GM21717 (cell line): ENCODE results near the gene MMP24.
A peak's percentile ranks its signal among the peaks of the same experiment; 100 is the strongest.

Experiments
- ATAC-seq: cut with Tn5 transposase; IDR thresholded peaks from one replicate; pipeline ENCODE4 v1.9.1; 2021; ENCODE audit warnings: mild to moderate bottlenecking, moderate library complexity; ENCODE audit not compliant: unreplicated experiment

Gene MMP24

DNA sequence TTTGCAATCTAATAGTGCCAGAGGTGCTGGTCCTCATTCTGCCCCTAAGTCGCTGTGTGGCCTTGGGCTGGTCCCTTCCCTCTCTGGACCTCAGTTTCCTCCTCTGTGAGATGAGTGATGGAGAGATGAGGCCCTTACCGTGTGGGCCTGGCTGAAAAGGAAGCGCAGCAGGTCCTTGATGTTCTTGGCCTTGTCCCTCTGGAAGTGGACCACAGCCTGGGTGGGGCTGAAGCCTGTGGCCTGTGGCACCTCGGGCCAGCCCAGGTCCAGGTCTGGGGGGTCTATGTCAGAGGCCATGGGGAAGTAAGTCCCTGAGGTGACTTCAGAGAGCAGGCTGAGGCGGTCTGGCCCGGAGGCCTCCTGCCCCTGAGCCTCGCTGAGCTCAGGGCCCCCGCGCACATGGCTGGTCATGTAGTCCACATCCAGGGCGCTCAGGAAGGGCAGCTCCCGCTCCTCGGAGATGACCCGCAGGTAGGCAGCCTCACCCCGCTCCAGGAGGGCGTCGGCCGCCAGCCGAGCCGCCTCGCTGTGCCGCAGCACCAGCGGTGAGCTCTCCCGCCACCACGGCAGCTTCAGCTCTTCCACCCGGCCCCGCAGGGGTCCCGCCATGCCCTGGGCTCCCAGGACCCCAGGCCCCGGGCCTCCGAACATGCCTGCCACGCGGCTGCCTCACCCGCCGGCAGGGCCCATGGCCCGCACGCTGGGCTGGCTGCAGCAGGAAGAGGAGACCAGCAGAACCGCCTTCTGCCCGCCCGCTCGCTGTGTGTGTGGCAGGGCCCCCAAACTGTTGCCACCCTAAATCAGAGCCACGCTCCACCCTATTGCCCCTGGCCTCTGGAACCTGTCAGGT, 65.4 kb downstream of the MMP24 start, which contains the start of gene FAM83C:
FAM83C (minus strand) TSS at position 772 of the 850 bp plus-strand sequence; CDS start at position 651, 121 bp downstream.
- ATAC-seq = no peak

DNA sequence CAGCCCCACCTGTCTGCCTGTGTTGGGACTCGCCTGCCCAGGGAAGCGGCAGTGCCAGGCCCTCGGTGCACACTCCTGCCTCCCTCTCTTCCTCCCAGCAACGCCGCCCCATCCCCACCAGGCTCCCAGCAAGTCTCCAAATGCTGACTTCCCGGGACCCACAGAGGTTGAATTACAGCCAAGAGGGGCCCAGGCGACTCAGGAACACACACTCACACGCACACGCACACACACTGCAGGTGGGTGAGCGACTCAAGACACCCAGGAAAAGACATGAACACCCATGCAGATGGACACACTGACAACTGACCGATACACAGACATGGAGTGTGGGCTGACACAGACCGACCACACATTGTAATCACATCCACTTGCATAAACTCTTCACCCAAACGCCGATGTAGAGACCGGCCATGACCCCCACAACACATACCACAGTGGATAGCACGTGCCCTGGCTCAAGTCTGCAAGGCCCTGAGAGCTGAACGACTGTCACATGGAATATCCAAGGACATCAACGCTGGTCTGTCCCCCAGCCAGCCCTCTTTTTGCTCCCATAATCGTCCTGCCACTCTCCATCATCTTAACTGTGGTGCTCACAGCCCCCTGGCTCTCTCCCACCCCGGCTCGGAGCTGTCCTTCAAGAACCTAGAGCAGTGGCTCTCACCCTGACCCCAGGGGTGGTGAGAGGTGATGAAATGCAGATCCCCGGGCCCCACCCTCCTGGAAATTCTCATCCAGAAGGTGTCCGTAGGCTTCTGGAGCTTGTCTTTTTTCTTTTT, 66.2 kb downstream of the MMP24 start:
- no peak for ATAC-seq

- no peak for ATAC-seq
These were observed 67.1 kb downstream of the MMP24 start for GRCh38 chr20:35293303-35294292.

DNA sequence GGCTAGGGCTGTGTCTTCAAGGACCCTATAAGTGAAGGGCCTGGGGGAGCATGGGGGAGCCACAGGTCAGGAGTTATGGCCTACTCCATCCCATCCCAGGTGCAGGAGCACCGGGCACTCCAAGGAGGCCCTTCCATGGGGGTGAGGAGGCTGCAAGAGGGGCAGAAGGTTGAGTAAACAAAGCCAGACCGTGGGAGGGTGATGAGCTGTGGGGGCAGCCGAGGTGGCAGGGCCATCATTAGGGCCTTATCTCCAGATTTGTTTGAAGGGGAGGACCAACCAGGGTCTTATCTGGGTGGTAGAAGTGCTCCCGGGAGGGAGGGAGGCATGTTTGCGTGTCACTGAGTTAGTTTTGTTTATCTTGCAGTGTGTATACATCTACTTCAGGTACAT, 67.8 kb downstream of the MMP24 start:
- ATAC-seq = no peak

DNA sequence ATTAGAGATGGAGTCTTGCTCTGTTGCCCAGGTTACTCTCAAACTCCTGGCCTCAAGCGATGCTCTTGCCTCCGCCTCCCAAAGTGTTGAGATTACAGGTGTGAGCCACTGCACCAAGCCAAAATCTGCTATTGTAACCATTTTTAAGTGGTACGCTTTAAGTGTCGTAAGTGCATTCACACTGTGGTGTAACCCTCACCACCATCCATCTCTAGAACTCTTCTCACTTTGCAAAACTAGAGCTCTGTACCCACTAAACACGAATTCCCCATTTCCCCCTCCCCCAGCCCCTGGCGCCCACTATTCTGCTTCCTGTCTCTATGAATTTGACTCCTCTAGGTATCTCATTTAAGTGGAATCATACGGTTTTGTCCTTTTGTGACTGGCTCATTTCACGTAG, 68.6 kb downstream of the MMP24 start:
- no peak for ATAC-seq

DNA sequence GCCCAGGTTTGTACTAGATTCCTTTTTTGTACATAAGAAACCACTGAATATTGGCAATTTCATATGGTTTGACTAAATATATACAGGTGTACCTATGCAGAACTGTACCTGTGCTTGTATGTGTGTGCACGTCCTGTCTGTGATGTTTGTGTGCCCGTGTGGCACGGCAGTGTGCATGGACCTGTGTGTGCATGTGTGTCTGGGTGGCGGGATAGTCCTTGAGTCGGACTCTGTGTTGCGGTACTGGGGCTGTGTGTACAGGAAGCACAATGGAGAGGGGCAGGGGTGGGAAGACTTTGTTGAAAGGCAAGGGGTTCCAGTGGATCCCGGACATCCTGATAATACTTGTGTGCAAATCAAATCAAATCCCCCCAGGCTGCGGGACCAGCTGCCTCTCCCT, 69.2 kb downstream of the MMP24 start:
- ATAC-seq = no peak

- ATAC-seq = no peak
These were observed 69.6 kb downstream of the MMP24 start for GRCh38 chr20:35296101-35296554.

- ATAC-seq = no peak
These were observed 70.7 kb downstream of the MMP24 start for GRCh38 chr20:35297155-35297554.

GRCh38 chr20:35297740-35298139, 71.2 kb downstream of the MMP24 start:
- ATAC-seq = no peak

DNA sequence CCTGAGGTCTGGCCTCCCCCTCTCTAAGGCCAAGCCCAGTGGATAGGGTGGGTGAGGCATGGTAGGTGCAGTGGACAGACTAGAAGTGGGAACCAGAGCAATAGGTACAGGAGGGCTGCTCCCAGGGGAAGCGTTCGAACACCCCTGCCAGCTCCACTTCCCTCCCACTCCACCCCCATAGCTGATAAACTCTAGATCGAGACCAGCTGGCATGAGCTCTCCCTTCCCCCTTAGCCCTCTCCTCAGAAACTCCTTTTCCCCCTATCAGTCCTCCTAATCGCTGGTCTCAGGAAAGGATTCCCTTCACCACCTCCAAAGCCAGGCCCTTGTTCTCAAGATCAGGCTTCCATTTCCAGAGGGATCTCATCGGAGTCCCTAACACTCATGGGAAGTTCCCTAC, 71.8 kb downstream of the MMP24 start:
- ATAC-seq = no peak

GRCh38 chr20:35299780-35300179, 73.3 kb downstream of the MMP24 start:
- no peak for ATAC-seq

- no peak for ATAC-seq
These were observed 74.2 kb downstream of the MMP24 start for GRCh38 chr20:35300469-35301262.

- no peak for ATAC-seq
These were observed 74.9 kb downstream of the MMP24 start for GRCh38 chr20:35301426-35301825.

- no peak for ATAC-seq
These were observed 76.2 kb downstream of the MMP24 start for GRCh38 chr20:35302421-35303335.

- ATAC-seq = no peak
These were observed 76.9 kb downstream of the MMP24 start for GRCh38 chr20:35303382-35303734.

GRCh38 chr20:35303735-35304491, 77.4 kb downstream of the MMP24 start:
- ATAC-seq = peak; percentile 59

DNA sequence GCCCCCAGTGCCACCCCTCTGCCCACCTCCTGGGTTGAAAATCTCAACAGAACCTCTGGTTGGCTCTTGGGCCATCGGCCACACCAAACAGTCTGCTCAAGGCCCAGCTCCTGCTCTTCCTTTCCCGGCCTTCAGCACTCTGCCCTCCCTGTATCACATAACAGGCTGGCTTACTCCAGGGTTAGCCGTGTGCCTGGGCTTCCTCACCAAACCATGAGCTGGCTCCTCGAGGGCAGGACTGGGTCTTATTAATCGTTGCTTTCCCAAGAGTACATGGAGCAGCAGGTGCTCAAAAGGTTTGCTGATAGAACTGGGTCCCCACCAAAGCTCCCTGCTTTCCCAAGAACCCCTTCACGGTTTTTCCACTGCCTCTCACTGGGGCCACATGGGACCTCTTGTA, 78.5 kb downstream of the MMP24 start:
- no peak for ATAC-seq
